ENCODE results near the gene TSC2.

The TSC2 gene

DNA sequence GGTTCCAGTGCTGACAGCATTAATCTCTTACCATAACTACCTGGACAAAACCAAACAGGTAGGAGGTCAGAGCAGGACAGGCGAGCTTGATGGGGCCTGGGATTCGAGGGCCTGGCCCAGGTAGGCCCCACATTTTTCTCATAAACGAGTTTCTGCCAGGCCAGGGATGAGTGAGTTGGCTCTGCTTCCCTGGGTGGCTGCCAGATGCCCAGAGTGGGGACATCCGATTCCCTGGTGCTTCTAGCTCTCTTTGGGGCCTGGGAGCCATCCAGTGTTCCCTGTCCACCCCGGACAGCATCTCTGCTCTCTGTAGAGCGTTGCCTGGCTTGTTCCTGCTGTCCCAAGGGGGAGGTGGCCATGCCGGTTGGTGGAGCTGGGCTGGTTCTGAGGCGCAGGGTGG is 25.1 kb downstream of the TSC2 start:
- no peak for DNase-seq

DNA sequence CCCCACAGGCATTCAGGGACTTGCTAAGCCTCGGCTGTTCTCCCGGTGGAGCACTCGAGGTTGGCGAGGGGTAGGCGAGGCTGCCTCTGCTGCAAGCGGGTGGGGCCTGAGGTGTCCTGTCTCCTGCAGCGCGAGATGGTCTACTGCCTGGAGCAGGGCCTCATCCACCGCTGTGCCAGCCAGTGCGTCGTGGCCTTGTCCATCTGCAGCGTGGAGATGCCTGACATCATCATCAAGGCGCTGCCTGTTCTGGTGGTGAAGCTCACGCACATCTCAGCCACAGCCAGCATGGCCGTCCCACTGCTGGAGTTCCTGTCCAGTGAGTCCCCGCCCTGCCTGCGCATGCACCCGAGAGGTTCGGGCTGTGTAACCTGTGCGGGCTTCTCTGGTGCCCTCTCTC is 26.3 kb downstream of the TSC2 start:
- DNase-seq: no peak

DNA sequence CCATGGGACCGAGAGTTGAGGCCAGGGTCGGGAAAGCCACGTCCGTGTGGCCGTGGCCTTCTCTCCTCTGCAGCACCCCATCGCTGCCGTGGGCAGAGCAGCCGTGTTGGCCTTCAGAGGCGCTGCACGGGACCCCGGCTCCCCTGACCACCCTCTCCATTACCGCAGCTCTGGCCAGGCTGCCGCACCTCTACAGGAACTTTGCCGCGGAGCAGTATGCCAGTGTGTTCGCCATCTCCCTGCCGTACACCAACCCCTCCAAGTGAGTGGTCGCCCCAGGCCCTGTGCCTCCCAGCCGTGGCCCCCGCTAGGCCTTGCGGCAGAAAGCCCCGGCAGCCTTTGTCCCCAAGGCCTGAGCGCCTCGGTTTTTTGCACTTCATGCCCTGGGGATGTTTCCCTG is 27.8 kb downstream of the TSC2 start:
- DNase-seq: no peak

DNA sequence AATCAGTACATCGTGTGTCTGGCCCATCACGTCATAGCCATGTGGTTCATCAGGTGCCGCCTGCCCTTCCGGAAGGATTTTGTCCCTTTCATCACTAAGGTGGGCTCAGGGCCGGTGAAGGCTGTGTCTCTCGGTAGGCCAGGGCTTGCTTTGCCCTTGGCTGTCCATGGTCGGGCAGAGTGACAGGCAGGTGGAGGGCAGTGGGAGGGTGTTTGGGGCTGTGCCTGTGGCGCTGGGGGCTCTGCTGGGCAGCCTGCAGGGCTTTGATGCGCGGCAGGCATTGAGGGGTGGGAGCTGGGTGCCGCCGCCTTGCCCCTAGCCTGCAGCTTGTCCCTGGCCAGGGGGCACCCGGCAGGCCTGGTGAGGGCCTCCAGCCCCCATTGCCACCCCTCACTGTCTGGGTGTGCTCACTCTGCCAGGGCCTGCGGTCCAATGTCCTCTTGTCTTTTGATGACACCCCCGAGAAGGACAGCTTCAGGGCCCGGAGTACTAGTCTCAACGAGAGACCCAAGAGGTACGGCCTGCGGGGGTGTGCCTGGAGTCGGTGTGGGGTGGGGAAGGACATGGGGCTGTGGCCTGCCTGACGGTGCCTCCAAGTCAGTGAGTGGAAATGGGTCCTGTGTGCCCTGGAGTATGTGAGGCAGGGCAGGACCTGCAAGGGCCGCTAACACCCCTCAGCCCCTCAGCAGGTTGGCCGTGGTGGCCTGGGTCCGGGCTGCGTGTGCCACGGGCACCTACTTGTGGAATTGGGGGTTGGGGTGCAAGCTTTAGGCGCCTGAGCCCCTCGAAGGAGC is 28.5 kb downstream of the TSC2 start:
- DNase-seq: no peak

DNA sequence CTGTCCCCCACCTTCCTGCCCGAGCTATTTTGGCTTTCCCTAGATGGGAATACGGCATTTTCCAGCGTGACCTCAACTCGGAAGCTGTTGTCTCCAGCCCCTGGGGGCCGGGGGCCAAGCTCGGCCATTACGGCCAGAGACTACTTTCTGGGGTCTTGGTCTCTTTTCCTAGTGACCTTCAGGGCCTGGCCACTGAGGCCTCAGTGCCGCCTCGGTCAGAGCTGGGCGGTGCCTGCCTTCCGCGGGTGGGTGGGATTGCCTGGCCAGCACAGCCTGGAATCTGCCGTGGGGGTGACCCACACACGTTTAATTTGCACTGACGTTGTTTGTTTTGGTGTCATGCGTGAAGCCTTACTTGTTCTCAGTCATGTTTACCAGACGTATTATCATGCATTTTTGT is 29.2 kb downstream of the TSC2 start:
- DNase-seq: no peak

DNA sequence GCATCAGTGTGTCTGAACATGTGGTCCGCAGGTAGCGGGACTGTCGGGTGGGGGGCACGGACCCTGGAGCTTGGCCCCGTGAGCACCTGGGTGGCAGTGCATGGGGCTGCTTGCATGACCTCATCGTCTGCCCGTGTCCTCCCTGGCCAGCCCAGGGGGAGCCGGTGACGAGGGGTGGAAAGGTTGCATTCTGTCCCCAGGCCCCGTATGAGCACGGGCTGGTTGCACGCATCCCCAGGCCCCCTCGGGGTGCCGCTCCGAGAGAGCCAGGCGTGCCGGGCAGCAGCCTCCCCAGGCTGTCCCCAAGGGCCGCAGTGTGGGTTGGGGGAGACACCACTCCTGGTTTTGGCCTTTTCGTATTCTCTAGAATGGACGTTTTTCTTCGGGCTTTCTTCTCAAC is 29.9 kb downstream of the TSC2 start:
- no peak for DNase-seq

DNA sequence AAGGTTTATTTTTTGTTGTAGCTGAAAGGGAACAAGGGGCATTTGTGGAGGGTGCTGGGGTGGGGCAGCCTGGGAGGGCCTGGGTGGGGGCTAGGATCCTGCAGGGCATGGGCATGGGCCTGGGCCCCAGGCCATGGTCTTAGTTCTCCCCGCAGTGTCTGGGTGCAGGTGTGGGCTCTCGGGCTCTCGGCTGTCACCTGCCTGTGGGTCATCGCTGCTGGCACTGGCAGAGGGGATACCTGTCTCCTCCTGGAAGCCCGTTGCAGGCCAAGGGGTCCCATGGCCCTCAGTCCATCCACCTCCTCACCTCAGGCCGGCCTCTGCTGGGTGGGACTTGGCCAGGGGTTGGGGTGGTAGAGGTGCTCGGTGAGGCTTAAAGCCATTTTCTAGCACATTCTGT is 30.3 kb downstream of the TSC2 start:
- no peak for DNase-seq

DNA sequence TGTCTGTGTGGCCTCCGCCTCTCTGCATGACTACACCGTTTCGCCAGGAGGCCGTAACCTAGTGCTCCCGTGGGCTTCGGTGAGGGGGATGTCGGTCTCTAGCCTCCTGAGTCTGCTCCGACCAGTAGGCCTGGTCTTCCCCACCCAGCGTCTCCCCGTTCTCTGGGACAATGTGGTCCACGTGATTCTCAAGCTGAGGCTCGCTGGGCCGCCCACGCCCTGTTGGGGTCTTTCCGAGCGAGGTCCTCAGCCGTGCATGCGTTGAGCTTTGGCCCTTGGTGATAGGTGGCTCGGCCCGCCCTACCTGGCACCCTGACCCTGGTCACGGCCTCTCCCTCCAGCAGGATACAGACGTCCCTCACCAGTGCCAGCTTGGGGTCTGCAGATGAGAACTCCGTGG is 30.9 kb downstream of the TSC2 start:
- no peak for DNase-seq

DNA sequence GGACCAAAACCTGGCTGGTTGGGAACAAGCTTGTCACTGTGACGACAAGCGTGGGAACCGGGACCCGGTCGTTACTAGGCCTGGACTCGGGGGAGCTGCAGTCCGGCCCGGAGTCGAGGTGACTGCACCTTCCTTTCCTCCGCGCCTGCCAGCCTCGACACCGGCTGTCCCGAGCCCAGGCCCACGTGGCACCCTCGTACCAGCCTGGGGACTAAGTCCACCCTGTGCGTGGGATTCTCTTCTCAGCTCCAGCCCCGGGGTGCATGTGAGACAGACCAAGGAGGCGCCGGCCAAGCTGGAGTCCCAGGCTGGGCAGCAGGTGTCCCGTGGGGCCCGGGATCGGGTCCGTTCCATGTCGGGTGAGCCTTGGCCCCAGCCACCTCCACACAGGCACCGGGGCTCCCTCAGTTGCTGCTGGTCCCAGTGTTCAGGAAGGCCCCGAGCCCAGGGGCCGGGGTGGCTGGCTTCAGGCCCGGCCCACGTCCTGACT is 31.6 kb downstream of the TSC2 start:
- no peak for DNase-seq

DNA sequence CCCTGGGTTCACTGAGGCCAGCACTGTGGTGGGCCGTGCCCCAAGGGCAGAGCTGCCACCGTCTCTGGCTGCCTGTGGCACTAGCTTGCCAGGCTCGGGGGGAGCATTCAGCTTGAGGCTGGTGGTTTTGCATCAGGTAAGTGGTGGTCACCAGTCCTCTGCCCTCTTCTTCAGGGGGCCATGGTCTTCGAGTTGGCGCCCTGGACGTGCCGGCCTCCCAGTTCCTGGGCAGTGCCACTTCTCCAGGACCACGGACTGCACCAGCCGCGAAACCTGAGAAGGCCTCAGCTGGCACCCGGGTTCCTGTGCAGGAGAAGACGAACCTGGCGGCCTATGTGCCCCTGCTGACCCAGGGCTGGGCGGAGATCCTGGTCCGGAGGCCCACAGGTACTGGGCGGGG is 32.2 kb downstream of the TSC2 start:
- no peak for DNase-seq

DNA sequence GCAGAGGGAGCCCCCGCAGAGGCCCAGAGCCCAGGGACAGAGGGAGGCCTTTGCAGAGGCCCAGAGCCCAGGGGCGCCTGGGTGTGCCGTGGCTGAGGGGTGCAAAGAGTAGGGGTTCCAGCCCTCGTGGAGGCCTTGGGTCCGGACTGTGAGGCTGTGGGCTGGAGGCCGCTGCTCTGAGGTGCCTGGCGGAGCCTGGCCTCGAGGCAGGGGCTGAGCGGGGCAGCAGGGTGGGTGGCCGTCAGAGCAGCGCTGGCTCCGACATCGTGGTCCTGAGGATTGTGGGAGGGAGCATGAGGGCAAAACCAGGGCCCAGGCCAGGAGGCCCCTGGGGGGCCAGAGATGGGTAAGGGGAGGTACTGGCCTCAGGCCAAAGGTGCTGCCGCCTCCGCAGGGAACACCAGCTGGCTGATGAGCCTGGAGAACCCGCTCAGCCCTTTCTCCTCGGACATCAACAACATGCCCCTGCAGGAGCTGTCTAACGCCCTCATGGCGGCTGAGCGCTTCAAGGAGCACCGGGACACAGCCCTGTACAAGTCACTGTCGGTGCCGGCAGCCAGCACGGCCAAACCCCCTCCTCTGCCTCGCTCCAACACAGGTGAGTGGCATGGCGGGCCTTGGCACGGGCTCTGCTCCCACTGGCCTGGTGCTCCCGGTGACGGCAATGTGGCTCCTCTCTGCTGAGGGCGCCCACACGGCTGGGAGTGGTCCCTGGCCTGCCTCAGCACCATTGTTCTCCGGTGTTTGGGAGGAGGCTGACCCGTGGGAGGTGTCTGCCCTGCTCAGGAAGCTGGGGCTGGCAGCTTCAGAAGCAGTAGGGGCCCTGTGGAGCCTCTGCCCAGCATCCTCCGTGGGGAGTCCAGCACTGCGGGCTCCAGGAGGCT is 33.7 kb downstream of the TSC2 start:
- no peak for DNase-seq

DNA sequence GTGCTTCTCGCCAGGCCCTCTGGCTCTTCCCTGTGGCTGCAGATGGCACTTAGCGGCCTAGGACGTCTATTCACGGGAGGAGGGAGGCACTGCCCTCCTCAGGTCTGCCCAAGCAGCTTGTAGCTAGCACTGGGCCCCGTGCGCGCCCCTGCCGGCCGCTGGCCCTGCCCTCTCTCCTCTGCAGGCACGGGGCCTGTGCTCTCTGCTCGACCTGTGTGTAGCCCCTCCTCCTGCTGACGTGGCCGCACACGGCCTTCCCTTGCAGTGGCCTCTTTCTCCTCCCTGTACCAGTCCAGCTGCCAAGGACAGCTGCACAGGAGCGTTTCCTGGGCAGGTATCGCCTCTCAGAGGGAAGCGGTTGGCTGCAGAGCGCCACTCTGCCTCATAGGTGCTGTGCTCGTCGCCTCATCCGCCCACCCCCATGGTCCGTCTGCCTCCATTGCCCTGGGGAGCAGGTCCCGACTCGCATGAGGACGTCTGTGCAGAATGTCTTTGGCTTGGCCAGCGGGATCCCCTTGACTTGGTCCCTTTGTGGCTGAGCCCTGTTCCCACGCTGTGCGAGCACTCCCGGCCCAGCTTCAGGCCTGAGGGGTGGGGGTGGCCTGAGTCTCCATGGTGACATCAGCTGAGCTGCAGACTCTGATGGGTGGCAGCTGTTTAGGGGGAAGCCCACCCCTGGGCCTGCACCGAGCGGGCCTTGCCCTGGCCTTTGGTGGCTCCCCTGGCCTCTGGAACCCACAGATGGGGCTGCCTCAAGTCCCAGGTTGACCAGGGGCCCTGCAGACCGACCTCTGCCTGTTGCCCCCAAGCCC is 34.6 kb downstream of the TSC2 start:
- no peak for DNase-seq

DNA sequence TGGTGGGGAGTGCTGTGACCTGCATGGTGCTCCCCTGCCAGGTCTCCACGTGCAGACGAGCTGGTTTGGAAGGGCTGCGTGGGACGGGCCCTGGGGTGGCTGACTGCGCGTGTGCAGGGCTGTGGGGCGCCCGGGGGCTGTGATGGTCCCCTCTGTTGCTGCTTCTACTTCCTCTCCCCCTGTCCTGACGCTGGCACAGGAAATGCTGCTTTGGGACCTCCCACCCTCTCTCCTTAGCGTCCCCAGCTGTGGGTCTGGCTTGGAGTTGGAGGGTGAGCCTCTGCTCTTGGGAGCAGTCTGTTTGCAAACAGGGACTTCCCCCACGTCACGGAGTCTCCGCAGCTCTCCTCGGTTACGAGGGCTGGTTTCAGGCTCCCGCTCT is 35.2 kb downstream of the TSC2 start:
- no peak for DNase-seq

DNA sequence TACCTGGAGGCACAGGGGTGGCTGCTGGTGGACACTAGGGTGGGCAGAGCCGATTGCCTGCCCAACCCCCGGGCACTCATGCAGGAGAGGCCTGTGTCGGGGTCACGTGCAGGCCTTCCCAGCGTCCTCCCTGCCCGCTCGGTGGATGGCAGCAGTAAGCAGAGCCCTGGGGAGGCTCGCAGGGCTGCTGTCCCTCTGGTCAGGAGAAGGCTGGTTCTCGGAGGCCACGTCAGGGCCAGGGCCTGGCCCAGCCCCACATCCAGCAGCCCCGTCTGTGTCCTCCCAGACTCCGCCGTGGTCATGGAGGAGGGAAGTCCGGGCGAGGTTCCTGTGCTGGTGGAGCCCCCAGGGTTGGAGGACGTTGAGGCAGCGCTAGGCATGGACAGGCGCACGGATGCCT is 35.6 kb downstream of the TSC2 start:
- DNase-seq: no peak

DNA sequence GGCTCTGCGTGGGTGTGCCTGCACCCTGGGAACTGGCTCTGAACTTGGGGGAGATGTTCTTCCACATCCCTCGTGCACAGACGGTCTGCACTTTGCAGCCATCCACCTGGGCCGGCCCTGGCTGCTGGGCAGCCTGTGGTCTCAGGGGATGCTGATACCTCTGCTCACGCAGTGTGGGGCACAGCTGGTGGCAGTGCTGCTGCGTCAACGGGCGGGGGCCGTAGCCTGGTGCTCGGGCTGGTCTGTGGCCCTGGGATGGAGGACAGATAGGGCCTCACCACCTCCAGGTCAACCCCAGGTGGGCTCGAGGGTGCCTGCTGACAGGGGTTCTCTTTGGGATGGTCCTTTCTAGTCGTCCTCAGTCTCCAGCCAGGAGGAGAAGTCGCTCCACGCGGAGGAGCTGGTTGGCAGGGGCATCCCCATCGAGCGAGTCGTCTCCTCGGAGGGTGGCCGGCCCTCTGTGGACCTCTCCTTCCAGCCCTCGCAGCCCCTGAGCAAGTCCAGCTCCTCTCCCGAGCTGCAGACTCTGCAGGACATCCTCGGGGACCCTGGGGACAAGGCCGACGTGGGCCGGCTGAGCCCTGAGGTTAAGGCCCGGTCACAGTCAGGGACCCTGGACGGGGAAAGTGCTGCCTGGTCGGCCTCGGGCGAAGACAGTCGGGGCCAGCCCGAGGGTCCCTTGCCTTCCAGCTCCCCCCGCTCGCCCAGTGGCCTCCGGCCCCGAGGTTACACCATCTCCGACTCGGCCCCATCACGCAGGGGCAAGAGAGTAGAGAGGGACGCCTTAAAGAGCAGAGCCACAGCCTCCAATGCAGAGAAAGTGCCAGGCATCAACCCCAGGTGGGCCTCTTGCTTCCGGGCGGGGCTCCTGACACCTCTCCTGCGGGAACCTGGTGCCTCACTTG is 36.3 kb downstream of the TSC2 start:
- DNase-seq: no peak

DNA sequence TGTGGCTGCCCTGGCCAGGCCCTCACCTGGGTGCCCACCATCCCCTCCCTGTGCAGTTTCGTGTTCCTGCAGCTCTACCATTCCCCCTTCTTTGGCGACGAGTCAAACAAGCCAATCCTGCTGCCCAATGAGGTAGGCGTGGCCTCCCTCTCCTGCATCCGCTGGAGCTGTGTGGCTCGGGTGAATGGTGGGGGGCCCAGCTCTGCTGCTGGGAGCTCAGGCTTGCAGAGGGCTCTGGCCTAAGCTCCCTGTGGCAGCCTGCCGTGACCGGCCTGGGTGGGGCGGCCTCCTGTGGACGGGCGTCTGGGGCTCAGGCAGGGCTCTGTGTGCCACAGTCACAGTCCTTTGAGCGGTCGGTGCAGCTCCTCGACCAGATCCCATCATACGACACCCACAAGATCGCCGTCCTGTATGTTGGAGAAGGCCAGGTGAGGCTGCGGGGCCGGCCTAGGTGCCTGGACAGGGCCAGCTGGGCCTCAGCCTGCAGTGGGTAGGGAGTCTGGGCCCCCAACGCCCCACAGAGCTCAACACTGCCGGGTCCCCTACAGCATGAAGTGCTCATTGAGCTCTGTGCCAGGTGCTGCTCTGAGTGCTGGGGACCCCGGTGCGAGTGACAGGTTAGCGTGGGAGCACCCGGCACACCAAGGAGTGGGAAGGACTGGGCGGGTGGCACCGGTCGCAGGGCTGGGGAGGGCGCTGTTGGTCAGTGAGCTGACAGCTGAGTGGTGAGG is 37.3 kb downstream of the TSC2 start:
- no peak for DNase-seq

DNA sequence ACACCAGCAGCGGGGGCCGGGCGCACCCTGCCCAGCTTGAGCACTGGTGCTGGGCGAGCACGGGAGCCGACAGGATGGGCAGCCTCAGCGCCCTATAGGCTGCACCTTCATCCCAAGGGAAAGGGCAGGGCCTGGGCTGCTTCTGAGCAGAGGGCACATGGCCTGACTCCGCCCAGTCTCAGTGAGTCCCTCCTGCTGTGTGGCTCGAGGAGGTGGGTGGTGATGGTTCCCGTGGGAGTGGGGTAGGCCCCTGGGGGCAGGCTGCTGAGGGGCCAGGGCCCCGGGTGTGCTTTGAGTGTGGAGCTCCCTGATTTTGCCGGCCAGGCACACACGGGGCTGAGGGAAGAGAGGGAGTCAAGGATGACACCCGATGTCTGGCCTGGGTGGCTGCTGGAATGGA is 37.9 kb downstream of the TSC2 start:
- no peak for DNase-seq

DNA sequence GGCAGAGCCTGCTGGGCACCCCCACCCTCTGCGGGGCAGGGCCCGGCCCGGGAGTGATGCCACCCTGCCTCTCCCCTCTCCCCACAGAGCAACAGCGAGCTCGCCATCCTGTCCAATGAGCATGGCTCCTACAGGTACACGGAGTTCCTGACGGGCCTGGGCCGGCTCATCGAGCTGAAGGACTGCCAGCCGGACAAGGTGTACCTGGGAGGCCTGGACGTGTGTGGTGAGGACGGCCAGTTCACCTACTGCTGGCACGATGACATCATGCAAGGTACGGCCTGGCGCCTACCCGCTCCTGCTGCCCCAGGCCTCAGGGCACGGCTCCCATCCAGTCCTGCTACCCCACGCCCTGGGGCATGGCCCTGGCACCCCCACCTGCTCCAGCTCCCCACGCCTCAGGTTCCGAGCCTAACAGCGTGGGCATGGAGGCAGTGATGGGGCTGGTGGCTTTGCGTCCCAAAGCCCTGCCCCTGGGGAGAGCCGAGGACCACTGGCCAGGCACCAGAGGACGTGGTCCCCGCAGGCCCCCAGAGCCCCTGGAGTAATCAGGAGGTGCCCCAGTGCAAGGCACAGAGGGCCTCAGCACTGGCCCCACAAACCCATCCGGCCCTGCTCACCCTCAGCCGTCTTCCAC is 38.4 kb downstream of the TSC2 start:
- DNase-seq: no peak

DNA sequence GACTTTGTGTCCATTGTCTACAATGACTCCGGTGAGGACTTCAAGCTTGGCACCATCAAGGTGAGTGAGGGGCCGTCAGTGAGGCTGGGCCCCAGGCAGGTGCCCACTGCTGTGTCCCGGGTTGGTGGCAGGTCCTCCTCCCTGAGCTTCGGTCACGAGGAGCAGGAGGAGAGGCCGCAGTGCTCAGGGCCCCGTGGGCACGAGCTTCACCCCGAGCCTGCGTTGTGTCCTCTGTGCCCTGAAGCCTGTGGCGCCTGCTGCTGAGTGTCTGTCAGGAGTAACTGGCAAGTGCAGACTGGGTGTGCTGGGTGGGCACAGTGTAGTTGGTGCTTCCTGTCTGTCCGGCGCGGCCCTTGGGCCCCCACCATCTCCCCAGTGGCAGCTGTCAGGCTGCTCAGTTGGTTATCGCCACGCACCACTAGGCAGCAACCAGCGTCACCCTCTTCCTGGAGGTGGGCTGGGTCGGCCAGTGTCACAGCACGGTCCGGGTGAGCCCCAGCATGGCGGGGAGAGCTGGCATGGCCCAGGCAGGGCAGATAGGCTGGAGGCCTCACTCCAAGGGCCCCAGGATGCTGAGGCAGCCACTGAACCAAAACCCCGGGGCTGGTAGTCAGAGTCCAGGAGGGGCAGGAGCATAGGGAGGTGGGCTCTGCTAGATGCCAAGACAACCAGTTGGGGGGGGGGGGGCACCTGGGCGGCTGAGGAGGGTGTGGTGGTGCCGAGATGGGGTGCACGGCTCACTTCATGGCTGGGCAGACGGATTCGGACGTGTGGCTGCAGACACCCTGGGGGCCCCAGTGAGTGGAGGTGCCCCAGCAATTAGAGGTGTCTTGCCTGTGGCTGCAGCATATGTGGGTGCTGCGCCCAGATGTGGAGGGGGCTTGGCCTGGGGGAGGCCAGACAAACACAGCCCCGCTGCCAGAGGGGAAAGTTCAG is 39.3 kb downstream of the TSC2 start:
- DNase-seq: no peak

All from NCI-H446 (cell line).